Panc1 (cell line): ENCODE results near the gene IRF2BP2.

Experiments
- POLR2AphosphoS5 ChIP-seq: IDR thresholded peaks from 2 replicates; pipeline ENCODE4 v1.6.1; 2012; ENCODE audit warnings: mild to moderate bottlenecking, low read depth, low read length, moderate library complexity
- SIN3A ChIP-seq: IDR thresholded peaks from 2 replicates; pipeline ENCODE4 v1.6.1; 2012; ENCODE audit warnings: low read depth, mild to moderate bottlenecking, low read length, moderate library complexity, borderline replicate concordance; ENCODE audit not compliant: insufficient read depth
- TF ChIP-seq, protein P1 (sequence below): fragments of 450-650 bp; IDR thresholded peaks from 2 replicates; pipeline ENCODE4 v1.5.1; 2017; ENCODE audit warnings: mild to moderate bottlenecking
- TF ChIP-seq, protein P2 (sequence below), 2 experiments: IDR thresholded peaks; 2 replicates each; pipeline ENCODE4 v1.6.1; 2011 to 2012; ENCODE audit warnings: low read depth in 2 of 2, control low read depth in 1 of 2, low read length in 1 of 2, mild to moderate bottlenecking in 1 of 2, moderate library complexity in 1 of 2; ENCODE audit not compliant: insufficient read depth in 1 of 2

DNA sequence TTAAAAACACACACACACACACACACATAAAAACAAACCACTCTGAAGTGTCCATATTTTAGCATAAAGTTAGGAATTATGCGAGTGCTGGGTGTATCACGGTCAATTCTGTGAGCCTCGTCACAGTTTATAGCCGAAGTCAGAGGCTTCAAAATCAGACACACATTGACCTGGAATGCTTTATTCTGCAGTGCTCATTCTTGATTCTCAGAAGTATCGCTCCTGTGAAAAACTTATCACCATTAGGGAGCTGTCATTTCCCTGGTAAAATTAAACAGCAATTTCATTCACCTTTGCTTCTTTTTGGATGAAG is 8.7 kb upstream of the IRF2BP2 start:
- TF ChIP-seq, protein P1, sequence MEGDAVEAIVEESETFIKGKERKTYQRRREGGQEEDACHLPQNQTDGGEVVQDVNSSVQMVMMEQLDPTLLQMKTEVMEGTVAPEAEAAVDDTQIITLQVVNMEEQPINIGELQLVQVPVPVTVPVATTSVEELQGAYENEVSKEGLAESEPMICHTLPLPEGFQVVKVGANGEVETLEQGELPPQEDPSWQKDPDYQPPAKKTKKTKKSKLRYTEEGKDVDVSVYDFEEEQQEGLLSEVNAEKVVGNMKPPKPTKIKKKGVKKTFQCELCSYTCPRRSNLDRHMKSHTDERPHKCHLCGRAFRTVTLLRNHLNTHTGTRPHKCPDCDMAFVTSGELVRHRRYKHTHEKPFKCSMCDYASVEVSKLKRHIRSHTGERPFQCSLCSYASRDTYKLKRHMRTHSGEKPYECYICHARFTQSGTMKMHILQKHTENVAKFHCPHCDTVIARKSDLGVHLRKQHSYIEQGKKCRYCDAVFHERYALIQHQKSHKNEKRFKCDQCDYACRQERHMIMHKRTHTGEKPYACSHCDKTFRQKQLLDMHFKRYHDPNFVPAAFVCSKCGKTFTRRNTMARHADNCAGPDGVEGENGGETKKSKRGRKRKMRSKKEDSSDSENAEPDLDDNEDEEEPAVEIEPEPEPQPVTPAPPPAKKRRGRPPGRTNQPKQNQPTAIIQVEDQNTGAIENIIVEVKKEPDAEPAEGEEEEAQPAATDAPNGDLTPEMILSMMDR: no peak
- TF ChIP-seq POLR2AphosphoS5 (no peak), SIN3A (no peak)
- TF ChIP-seq, protein P2, sequence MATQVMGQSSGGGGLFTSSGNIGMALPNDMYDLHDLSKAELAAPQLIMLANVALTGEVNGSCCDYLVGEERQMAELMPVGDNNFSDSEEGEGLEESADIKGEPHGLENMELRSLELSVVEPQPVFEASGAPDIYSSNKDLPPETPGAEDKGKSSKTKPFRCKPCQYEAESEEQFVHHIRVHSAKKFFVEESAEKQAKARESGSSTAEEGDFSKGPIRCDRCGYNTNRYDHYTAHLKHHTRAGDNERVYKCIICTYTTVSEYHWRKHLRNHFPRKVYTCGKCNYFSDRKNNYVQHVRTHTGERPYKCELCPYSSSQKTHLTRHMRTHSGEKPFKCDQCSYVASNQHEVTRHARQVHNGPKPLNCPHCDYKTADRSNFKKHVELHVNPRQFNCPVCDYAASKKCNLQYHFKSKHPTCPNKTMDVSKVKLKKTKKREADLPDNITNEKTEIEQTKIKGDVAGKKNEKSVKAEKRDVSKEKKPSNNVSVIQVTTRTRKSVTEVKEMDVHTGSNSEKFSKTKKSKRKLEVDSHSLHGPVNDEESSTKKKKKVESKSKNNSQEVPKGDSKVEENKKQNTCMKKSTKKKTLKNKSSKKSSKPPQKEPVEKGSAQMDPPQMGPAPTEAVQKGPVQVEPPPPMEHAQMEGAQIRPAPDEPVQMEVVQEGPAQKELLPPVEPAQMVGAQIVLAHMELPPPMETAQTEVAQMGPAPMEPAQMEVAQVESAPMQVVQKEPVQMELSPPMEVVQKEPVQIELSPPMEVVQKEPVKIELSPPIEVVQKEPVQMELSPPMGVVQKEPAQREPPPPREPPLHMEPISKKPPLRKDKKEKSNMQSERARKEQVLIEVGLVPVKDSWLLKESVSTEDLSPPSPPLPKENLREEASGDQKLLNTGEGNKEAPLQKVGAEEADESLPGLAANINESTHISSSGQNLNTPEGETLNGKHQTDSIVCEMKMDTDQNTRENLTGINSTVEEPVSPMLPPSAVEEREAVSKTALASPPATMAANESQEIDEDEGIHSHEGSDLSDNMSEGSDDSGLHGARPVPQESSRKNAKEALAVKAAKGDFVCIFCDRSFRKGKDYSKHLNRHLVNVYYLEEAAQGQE (IDR thresholded peaks at IDR 0.05; ENCODE audit: insufficient read depth in 1 of 2, low read depth in 2 of 2, low read length in 1 of 2): no peak
